ACHN (cell line): ENCODE measurements around the gene CDC26.
"Not testable (repeated sequence)": the region's sequence is repeated elsewhere in the genome, so short reads cannot be mapped to it uniquely, and the experiment has no call there.

Experiments used
- DNase-seq: peaks from one replicate; pipeline ENCODE4 v3.0.0-alpha.2; 2015
- in situ Hi-C: cut with HindIII; loops from 2 replicates; pipeline ENCODE4 v1.10.0; 2017; ENCODE audit warnings: low sequenced_read_pairs, low pct_ligation_motif_present, low pct_unique_long_range_greater_than_20kb

The CDC26 gene

DNA sequence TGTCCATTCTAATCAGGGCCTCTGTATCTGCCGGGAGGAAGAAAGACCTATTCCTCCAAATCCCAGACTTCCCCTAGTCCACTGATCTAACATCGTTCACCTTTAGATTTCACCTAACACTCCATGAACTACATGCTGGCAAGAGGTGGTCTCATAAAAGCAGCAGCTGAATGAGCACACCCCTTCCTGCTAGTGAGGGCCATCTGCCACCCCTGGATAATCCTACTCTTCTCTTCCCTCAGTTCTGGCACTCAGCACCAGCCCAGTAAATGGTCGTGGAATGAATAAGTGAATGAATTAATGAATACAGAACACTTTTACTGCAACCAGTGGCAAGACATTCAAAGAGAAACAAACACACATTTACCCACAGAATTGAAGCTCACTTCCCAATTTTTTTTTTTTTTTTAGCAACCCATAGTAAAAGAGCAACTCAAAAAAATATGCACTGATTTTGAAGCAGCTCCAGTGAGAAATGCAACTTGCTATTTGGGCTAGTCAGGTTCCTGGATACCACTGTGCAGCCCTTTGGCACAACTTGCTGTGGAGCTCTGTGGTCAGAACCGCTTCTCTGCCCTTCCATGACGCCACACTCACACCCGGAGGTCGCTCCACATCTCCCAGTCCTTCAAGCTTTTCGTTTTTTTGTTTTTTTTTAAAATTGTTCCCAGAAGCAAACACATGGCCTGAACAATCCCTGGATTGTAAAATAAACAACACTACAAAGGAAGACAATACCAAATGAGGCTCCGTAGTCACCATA, 21.6 kb upstream of the CDC26 start:
- in situ Hi-C loops: no loop called here
- DNase-seq: no peak

DNA sequence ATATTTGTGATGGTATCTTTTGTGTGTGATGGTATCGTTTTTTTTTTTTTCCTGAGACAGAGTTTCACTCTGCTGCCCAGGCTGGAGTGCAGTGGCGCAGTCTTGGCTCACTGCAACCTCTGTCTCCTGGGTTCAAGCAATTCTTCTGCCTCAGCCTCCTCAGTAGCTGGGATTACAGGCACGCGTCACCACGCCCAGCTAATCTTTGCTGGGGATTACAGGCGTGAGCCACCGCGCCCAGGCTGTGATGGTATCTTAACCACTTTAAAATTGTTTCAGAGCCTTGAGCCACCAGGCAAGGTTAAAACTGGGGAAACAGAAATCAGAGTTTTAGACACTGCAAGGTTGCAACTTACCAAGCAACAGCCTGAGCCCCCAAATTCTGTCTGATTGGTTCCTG, 20.9 kb upstream of the CDC26 start:
- DNase-seq, in situ Hi-C loops: not testable (repeated sequence)

DNA sequence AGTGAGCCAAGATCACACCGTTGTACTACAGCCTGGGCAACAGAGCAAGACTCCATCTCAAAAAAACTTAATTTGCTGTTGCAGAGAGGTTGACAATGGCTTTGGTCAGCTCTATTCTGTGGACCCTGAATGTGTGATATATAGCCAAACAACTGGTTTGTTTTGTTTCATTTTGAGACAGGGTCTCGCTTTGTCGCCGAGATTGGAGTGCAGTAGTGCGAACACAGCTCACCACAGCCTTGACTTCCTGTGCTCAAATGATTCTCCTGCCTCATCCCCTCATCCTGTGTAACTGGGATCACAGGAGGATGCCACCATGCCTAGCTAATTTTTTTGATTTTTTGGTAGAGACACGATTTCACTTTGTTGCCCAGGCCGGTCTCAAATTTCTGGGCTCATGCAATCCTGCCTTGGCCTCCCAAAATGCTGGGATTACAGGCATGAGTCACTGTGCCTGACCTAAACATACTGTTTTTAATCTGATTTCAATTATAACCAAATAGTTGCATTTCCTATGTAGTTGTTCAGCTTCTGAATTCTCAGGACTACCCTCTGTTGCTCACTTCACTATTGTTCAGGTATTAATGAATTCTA, 18.0 kb upstream of the CDC26 start:
- DNase-seq: no peak
- in situ Hi-C loops: no loop called here

DNA sequence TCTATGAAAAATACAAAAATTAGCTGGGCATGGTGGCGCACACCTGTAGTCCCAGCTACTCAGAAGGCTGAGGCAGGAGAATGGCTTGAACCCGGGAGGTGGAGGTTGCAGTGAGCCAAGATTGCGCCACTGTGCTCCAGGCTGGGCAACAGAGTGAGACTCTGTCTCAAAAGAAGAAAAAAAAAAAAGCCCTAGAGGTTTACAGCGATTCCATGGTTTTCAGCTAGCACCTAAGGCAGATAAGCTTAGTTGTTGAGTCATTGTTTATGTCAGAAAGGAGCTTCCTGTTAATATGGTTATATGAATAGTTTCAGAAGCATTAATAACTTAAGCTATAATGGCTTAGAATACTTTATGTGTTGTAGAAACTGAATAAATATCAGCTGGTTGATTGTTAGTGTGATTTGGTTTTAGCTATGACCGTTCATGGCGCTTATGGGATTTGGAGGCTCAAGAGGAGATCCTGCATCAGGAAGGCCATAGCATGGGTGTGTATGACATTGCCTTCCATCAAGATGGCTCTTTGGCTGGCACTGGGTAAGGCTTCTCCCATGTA, 14.8 kb upstream of the CDC26 start:
- no peak for DNase-seq
- in situ Hi-C loops: no loop called here

DNA sequence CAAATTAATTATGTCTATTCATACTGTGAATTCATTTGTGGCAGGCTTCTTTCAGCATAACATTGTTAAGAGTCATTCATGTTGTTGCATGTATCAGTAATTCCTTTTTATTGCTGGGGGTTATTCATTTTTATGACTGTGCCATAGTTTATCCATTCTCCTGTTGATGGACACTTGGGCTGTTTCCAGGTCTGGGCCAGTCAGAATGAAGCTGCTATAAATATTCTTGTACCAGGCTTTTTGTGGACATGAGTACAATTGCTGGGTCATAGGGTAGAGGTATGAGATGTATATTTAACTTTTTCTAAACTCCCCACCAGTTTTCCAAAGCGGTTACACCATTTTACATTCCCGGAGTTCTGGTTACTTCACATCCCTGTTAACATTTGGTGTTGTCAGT, 13.7 kb upstream of the CDC26 start:
- in situ Hi-C loops: no loop called here
- DNase-seq: no peak

DNA sequence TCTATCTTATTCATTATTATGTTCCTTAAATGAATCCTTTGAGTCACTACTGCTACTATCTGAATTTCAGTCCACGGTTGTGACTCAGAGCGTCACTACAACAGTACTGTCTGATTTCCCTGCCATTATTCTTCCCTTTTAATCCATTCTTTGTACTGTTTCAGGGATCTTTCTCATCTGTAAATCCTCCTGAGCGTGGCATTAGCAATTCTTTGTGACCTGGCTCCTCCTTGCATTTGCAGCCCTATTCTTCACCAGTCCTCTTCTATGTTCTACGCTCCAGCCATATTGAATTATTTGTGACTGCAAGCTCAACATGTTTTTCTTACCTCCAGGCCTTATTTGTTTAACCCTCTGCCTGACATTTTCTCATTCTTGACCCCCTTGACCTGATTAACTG, 6.0 kb upstream of the CDC26 start:
- no peak for DNase-seq
- in situ Hi-C loops: no loop called here

DNA sequence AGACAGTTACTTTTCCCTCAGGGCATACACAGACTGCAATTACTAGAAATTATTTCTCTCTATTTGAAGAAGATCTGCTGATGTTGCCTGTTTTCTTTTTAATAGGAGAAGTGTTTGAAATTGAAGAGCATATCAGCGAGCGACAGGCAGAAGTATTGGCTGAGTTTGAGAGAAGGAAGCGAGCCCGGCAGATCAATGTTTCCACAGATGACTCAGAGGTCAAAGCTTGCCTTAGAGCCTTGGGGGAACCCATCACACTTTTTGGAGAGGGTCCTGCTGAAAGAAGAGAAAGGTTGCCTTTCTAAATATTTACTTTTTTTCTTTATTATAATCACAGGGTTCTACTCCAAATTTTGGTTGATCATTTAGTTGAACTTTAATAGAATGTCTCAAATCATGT, 3.5 kb upstream of the CDC26 start:
- in situ Hi-C loops: no loop called here
- no peak for DNase-seq

DNA sequence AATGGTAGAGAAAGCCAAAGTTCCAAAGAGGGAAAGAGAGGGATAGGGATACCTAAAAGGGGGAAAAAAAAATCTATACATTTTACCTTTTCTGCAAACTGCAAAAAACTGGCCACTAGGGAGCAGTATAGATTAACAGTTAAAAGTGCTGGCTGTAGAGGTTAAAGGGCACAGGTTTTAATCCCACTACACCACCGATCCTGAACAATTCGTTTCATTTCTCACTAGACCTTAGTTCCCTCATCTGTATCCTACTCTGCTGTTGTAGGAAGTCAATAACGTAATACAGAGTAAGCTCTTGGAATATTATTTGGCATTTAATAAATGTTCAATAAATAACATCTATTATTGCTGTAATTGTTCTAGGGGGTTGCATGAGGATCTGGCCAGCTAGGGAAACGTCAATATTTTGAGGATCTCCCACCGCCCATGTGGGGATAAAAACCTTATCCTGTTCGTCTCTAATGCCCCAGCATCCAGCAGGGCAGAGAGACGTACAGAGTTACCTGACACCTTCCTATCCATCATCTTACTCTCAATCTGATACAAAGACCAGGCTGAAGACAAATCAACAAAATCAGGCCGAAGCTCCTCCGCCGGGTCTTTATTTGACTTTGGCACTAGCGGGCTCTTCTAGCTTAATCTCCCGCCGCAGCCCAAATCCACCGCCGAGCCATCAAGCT, 757 bp downstream of the CDC26 start:
- in situ Hi-C loops: no loop called here
- peak; percentile 66 for DNase-seq

DNA sequence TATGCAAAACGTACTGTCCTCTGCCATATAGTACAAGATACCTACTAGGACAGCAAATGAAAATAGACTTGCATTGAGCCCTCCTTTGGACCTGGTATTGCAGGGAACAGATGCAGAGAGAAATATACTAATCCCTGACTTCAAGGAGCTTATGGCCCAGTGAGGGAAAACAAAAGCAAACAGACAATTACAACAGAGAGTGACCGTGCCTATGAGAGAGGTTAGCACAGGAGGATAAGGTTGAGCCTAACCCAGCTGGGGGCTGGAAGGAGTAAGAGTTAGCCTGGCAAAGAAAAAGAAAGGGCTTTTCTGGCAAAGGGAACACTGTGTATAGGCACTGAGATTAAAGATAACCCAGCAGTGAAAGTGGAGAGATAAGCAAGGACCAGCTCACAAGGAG, 5.5 kb downstream of the CDC26 start:
- DNase-seq: no peak
- in situ Hi-C loops: no loop called here

DNA sequence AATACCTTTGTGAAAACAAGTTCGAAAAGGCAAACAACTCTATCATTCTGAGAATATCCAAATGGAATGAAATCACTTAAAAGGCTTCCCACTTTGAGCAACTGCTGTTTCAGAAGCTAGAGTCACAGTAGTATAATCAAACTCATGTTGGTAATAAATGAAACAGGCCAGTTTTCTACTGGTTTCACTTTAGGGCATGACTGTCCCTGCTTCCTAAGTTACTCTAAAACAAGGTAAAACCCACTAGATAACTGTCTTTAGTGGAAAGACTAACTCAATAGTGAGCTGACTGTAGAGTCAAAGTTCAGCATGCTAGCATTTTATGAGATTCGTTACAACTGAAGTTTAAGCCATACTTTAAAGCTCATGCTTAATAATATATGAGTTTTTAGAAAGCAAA, 6.0 kb downstream of the CDC26 start:
- in situ Hi-C loops: no loop called here
- DNase-seq: no peak

DNA sequence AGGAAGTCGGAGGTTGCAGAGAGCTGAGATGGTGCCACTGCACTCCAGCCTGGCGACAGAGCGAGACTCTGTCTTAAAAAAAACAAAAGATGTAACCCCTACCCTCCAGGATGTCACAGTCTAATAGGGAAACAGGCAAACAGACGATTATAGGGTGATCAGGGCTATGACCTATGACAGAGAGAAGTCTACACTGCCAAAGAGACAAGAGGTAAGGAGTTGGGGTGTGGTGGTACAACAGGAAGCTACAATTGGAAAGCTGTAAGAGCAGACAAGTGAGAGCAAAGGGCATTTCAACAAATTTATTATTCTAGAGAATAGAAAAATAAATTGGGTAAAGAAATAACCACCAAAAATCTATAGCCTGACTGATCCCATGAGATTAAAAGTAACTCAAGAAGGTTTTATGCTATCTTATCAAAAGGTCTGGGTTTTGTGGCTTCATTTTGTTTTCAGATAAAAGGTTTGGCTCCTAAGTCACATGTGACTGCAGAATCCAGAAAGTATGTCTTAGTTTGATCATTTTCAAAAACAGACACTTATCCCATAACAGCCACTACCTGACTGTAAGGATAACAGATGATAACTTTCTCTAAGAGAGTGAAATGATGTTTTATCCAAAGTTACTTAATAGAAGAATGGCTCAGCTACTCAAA, 7.3 kb downstream of the CDC26 start:
- no peak for DNase-seq

DNA sequence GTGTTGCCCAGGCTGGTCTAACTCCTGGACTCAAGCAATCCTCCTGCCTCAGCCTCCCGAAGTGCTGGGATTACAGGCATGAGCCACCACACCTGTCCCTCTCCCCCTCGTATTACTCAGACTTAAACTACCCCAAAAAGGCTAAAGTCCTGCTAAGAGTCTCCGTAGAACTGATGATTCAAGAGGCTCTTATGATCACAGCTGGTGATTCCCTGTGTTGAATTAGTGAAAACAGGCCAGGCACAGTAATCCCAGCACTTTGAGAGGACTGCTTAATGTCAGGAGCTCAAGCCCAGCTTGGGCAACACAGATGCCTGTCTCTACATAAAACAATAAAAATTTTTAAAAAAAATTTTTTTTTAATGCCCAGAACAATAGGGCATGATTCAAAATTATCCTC, 9.2 kb downstream of the CDC26 start:
- in situ Hi-C loops: no loop called here
- DNase-seq: no peak

More for the DNA sequence above, 7.3 kb downstream of the CDC26 start:
- in situ Hi-C loops: no loop called here

DNA sequence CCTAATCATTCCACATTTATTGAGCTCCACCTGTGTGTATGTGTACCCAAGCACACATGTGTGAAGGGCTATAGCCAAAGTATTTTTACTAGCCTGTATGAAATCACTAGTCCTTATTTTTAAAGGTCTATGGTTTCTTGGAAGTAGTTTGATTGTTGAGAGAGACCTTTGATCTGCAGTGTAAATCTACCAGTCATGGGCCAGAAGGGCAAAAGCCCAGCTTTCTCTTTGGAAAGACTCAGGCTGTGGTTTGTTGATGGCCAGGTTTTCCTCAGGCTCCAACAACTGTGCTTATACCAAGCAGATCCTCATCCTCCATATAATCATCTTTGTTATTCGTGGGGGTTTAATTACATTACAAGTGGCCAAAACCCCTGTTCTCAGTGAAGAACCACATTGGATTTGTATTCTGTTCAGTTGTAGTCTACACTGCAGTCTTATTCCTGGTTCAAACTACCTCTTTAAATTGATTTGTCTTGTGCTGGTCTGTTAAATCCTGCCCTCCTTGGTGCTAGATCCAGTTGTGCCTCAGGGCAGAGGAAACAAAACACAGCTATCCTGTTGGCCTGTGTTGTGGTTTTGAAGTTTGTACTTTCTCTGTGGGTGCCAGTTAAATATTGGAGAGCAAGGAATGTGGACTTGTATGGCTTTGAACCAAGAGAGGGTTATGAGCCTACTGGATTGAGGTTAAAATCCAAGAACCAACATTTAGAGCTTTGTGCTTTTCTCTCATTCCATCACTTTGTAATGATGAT, 13.3 kb downstream of the CDC26 start:
- peak; percentile 35 for DNase-seq
- in situ Hi-C loops: no loop called here

DNA sequence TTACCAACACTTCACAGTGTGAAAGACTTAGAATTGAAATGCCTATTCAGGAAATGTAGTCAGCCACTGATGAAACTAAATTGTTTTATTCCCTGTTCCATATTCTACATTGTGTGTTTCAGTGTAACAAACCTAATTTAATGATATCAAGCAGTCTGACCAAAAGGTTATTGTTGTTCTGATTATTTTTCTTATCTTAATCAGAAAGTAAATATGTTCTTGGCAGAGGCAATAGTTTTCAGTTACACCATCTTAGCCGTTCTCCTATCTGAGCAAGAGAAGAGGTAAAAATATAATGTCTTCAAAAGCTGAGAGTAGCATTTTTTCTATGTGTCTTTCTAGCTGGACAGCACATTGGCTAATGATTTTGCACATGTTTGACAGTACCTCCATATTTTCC, 17.1 kb downstream of the CDC26 start:
- in situ Hi-C loops: no loop called here
- DNase-seq: no peak

DNA sequence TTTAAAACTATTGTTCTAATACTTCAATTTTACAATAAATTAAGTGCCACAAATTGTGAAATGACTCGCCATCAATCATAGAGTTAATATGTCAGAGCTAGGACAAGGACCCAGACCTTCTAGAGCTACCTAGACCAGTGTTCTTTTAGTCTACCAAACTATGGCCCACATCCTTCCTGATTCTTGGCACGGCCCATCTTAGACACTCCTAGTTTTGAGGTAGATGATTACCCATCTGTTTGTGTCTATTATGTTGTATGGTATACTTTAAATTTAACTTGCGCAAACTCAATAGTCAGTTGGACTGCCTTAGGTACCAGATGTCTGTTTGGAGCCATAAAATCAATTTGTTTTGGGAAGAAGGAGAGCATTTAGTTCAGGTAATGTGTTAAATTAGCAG, 17.5 kb downstream of the CDC26 start:
- in situ Hi-C loops: no loop called here
- no peak for DNase-seq

DNA sequence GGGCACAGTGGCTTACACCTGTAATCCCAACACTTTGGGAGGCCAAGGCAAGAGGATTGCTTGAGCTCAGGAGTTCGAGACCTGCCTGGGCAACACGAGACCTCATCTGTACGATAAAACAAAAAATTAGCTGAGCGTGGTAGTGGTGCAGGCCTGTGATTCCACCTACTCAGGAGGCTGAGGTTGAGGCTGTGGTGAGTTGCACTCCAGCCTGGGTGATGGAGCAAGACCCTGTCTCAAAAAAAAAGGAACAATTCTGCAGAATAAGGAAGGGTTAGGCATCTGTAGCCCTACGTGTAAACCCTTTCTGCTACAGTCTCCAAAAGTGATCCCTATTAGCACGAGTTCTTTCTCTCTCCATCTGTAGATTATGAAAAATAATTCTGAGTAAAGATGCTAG, 19.9 kb downstream of the CDC26 start:
- no peak for DNase-seq
- in situ Hi-C loops: no loop called here

DNA sequence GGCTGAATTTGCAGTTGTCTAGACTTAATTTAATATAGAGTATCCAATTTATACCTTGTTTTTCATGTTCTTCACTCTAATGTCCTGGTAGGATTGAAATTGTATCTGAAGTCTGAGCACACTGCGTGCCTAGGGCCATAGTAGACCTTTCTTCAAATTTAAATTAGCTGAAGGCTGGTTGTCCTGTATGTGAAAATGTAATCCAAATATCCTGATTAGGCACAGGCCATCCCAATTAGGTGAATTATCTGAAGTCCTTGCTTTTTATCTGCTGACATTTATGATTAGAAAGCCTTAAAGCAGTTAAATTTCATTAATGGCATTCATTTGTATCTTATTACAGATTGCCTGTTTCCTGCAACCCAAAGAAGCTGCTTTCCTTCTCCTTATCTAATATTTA, 20.4 kb downstream of the CDC26 start:
- in situ Hi-C loops: no loop called here
- no peak for DNase-seq

DNA sequence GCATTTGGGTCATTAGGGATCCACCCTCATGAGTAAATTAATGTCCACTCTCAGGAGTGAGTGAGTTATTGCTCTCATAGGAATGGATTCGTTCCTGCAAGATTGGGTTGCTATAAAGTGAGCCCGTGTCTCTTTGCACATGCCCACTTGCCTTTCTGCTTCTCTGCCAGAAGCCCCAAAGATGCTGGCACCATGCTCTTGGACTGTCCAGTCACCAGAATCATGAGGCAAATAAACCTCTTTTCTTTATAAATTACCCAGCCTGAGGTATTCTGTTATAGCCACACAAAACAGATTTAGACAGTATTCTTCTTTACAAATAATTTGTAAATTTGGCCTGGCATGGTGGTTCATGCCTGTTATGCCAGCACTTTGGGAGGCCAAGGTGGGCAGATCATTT, 24.6 kb downstream of the CDC26 start:
- DNase-seq: no peak
- in situ Hi-C loops: no loop called here

DNA sequence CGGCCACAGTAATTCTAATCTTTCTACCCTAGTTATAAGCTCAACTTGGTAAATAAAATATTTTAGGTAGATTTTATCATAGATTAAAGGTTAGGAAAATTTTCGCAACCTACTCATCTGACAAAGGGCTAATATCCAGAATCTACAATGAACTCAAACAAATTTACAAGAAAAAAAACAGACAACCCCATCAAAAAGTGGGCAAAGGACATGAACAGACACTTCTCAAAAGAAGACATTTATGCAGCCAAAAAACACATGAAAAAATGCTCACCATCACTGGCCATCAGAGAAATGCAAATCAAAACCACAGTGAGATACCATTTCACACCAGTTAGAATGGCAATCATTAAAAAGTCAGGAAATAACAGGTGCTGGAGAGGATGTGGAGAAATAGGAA, 25.7 kb downstream of the CDC26 start:
- in situ Hi-C loops, DNase-seq: not testable (repeated sequence)
